Esophagus muscularis mucosa (tissue), 4 donors: Measurements from ENCODE around the gene FLYWCH2.

Experiments
- EP300 ChIP-seq: sonication (generic); formaldehyde crosslinking; IDR thresholded peaks from one replicate; pipeline ENCODE4 v1.6.1; 2017; ENCODE audit warnings: antibody characterized with exemption
- POLR2A ChIP-seq: fragments of 450-650 bp; IDR thresholded peaks from one replicate; pipeline ENCODE4 v1.6.1; 2017; ENCODE audit warnings: antibody characterized with exemption, moderate library complexity, mild to moderate bottlenecking, low read depth
- POLR2AphosphoS5 ChIP-seq, 2 donors: sonication (generic); formaldehyde crosslinking; IDR thresholded peaks; one replicate each; pipeline ENCODE4 v1.6.1; 2017; ENCODE audit warnings: antibody characterized with exemption in 2 of 2
- TF ChIP-seq, protein P1 (sequence below), 3 experiments: fragments of 200-600 bp in 2 of 3; fragments of 450-650 bp in 1 of 3; sonication (generic) in 2 of 3; IDR thresholded peaks; one replicate each; pipeline ENCODE4 v1.5.1; 2017 to 2019; ENCODE audit warnings: antibody characterized with exemption in 3 of 3, mild to moderate bottlenecking in 2 of 3, moderate library complexity in 1 of 3

DNA sequence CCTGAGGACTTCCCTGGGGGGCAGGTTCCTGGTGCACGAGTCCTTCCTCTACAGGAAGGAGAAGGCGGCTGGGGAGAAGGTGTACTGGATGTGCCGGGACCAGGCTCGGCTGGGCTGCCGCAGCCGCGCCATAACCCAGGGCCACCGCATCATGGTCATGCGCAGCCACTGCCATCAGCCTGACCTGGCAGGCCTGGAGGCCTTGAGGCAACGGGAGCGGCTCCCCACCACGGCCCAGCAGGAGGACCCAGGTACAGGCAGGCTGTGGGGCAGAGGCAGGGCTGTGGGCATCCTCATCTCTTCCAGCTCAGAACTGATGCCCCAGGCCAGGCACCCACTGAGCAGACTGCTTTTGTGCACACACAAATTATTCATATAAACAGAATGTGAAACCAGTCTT, 55.2 kb downstream of the FLYWCH2 start:
- TF ChIP-seq POLR2AphosphoS5 (IDR thresholded peaks at IDR 0.05) (no peak), EP300 (no peak), POLR2A (no peak)
- TF ChIP-seq, protein P1, sequence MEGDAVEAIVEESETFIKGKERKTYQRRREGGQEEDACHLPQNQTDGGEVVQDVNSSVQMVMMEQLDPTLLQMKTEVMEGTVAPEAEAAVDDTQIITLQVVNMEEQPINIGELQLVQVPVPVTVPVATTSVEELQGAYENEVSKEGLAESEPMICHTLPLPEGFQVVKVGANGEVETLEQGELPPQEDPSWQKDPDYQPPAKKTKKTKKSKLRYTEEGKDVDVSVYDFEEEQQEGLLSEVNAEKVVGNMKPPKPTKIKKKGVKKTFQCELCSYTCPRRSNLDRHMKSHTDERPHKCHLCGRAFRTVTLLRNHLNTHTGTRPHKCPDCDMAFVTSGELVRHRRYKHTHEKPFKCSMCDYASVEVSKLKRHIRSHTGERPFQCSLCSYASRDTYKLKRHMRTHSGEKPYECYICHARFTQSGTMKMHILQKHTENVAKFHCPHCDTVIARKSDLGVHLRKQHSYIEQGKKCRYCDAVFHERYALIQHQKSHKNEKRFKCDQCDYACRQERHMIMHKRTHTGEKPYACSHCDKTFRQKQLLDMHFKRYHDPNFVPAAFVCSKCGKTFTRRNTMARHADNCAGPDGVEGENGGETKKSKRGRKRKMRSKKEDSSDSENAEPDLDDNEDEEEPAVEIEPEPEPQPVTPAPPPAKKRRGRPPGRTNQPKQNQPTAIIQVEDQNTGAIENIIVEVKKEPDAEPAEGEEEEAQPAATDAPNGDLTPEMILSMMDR (IDR thresholded peaks at IDR 0.05) = no peak
